GM19372 (cell line): Measurements from ENCODE around the gene RBMS2.

Source experiments
- ATAC-seq: cut with Tn5 transposase; IDR thresholded peaks from one replicate; pipeline ENCODE4 v1.9.1; 2021; ENCODE audit warnings: mild to moderate bottlenecking, low read depth, moderate library complexity; ENCODE audit not compliant: unreplicated experiment

Gene RBMS2

GRCh38 chr12:56629459-56630179 is 108.0 kb downstream of the RBMS2 start:
- ATAC-seq, result peak; percentile 2

DNA sequence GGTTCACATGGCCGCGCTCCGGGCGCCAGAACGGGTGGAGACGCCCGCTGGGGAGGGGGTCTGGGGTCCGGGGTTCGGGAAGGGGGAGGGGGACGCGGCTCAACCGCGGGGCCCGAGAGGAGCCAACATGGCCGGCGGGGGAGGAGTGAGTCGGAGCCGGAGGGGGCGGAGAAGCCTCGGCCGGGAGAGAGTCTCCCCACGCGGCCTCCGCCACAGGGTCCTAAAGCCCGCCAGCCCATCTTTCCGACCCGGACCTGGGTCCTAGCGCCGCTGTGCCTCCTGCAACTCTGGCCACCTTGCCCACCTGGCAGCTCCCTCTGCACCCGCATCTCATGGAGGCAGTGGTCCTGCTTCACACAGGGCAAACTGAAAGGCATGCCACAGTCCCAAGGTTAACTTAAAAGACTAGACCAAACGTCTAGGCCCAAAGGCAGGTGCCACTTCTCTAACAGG is 108.6 kb downstream of the RBMS2 start, which contains the start of gene BAZ2A:
BAZ2A (minus strand) TSS at position 147 of the 453 bp plus-strand sequence. CDS start 12,796 bp downstream, outside the sequence.
- peak; percentile 45 for ATAC-seq

DNA sequence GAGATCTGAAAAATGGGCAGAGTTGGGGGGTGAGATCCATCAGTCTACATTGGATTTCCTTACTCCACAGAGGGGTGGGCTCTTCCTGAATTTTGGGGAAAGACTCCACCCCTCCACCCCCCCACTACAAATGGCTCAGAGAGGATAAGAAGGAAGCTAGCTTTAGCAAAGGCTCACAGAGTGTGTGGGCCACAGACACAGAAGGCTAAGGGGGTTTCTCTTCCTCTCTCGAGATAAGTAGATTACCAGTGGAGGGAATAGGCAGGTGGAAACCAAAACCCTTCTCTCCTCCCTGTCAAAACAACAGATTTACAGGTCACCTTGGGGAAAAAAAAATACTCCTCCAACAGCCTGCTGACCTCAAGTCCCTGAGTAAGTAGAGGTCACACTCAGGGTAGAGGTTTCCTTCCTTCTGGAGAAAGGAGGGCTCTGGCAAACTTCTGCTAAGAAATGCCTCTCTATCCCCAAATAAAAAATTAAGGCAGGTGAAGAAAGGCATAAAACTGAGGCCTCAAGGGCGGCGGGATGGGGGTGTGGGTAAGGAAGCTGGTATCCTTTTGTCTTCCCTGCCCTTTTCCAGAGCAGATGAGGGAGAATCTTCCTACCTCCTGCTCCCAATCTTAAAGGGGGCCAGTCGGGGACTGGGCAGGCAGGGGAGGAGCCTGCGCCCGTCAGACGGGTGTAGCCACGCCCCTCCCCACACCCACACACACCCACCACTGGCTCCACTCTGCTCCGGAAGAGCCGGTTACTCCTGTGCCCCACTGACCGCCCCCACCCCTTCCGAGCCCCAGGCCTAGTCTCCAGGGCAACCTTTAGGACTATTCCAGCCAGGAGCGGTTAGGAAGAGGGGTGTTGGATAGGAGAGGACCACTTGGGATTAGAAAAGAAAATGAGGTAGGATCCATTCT is 110.4 kb downstream of the RBMS2 start:
- peak; percentile 29 for ATAC-seq

GRCh38 chr12:56632701-56633467 is 111.3 kb downstream of the RBMS2 start:
- ATAC-seq, result no peak

DNA sequence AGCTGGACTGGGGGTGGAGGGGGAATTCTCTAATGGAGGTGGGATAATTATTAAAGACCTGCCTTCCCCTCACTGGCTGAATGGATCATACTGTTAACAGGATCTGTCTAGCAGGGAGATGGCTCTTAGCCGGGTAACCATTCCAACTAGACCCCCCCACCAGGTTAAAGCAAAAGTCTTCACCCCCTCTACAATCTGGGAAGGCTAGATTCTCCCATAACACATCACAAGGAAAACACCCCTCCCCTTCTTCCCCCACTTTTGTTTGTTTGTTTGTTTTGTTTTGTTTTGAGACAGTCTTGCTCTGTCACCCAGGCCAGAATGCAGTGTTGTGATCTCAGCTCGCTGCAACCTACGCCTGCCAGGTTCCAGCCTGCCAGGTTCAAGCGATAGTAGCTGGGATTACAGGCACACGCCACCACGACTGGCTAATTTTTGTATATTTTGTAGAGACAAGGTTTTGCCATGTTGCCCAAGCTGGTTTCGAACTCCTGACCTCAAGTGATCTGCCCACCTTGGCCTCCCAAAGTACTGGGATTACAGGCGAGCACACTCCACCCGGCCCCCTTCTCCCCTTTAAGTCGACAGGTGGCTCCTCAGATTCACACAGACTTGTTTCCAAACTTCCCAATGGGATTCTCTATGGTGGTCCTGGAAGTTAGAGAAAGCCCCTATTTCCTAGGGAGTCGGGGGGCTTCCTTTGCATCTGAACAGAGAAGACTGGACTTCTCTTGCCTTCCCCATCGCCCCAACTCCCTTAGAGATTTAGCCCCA is 112.0 kb downstream of the RBMS2 start:
- no peak for ATAC-seq

DNA sequence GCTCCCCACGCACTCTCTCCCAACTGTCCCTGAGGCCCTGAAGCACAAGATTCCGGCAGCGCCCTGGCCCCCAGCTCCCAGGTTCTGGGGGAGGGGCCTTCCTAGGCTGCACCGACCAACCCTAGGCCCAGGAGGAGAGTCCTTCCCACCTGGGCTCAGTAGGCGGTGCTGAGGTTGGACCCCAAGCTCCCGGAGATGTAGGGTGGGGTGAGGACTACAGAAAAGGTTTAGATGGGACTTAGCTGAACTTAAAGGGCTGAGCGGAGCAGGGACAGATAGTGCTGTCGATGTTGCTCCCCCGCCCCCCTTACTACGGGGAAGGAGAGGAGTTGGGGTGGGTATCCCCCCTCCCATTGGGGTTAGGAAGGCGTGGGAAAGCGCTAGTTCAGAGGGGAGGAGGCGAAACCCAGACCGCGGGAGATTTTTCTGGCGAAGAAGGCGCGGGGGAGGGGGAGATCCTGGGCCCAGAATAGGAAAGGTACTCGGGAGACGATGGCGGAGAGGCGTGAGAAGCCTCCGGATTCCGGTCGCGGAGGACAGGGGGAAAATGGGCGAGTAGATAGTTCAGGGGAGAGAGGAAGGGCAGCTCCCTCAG is 112.7 kb downstream of the RBMS2 start:
- ATAC-seq, result no peak

DNA sequence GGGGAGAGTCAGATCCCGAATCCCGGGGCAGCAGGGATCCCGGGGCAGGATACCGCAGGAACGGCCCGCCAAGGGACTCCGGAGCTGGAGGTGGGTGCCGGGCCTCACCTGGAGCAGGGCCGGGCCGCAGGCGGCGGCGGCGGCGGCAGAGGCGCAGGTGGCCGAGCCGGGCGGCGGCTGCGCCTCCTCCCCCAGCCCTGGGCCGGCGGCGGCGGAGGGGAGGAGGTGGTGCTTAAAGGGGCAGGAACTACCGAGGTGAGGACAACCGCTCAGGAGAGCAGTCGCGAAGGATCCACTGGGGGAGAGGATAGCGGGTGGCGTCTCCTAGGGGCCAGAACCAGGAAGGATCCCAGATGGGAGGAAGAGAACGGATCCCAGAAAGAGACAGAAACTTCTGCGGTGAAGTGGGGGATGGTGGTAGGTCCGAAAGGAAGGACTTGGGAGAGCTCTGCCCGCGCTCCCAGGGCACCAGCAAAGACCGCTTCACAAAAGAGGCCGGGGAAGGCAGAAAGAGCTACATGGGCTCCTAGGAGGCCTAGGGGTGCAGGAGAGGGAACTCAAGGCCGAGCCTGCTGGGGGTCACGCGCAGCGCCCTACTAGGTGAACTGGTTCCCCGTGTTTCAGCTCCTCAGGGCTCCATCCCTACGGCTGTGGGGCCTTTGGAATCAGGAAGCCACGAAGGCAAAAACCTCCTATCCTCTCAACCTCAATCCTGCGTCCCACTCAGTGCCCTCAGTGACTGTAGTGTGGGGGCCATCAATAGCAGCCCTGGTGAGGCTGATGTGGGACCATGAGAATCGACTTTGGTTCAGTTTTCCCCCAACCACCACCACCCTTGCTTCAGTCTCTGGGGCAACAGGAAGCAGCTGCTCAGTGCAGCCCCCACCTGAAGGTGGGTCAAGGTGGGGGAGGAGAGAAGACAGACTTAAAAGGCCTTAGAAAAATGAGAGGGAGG is 113.5 kb downstream of the RBMS2 start:
- peak; percentile 31 for ATAC-seq

GRCh38 chr12:56635806-56636674 is 114.4 kb downstream of the RBMS2 start:
- peak; percentile 41 for ATAC-seq

- ATAC-seq, result peak; percentile 50
These were observed 115.3 kb downstream of the RBMS2 start for GRCh38 chr12:56636675-56637540.

- no peak for ATAC-seq
These were observed 116.0 kb downstream of the RBMS2 start for GRCh38 chr12:56637621-56638020.

- no peak for ATAC-seq
These were observed 119.6 kb downstream of the RBMS2 start for GRCh38 chr12:56641219-56641618.

GRCh38 chr12:56644654-56645053 is 123.0 kb downstream of the RBMS2 start:
- ATAC-seq, result no peak

GRCh38 chr12:56645201-56645716 is 123.6 kb downstream of the RBMS2 start:
- no peak for ATAC-seq
